Parathyroid adenoma (tissue), 2 donors: Measurements from ENCODE around the gene ARMC10.

Source experiments
- H2AFZ ChIP-seq: fragments of 300-600 bp; sonication (generic); one replicate; pipeline ENCODE4 v1.7.0; 2017; ENCODE audit warnings: antibody characterized with exemption, mild to moderate bottlenecking
- H3K27ac ChIP-seq: fragments of 300-600 bp; sonication (generic); one replicate; pipeline ENCODE4 v1.7.0; 2017
- H3K27me3 ChIP-seq: fragments of 300-600 bp; sonication (generic); one replicate; pipeline ENCODE4 v1.7.0; 2017; ENCODE audit warnings: low read length; ENCODE audit not compliant: control insufficient read depth, insufficient read depth
- H3K36me3 ChIP-seq: fragments of 300-600 bp; sonication (generic); one replicate; pipeline ENCODE4 v1.7.0; 2017; ENCODE audit warnings: low read length; ENCODE audit not compliant: control insufficient read depth, insufficient read depth
- H3K4me1 ChIP-seq: fragments of 300-600 bp; sonication (generic); one replicate; pipeline ENCODE4 v1.7.0; 2017; ENCODE audit warnings: control low read depth
- H3K4me2 ChIP-seq: fragments of 300-600 bp; sonication (generic); one replicate; pipeline ENCODE4 v1.7.0; 2017; ENCODE audit warnings: low read length
- H3K4me3 ChIP-seq: fragments of 300-600 bp; sonication (generic); one replicate; pipeline ENCODE4 v1.7.0; 2017; ENCODE audit warnings: low read depth, low read length
- H3K79me2 ChIP-seq: fragments of 300-600 bp; sonication (generic); one replicate; pipeline ENCODE4 v1.7.0; 2017; ENCODE audit warnings: control low read depth
- H3K9ac ChIP-seq: fragments of 300-600 bp; sonication (generic); one replicate; pipeline ENCODE4 v1.7.0; 2017; ENCODE audit warnings: mild to moderate bottlenecking
- H3K9me3 ChIP-seq: fragments of 300-600 bp; sonication (generic); one replicate; pipeline ENCODE4 v1.7.0; 2017; ENCODE audit warnings: low read length; ENCODE audit not compliant: control insufficient read depth
- TF ChIP-seq, protein P1 (sequence below): fragments of 300-600 bp; sonication (generic); IDR thresholded peaks from one replicate; pipeline ENCODE4 v1.7.0; 2017; ENCODE audit warnings: antibody characterized with exemption, mild to moderate bottlenecking
- donor health status: primary hyperparathyroidism.

ARMC10 gene

DNA sequence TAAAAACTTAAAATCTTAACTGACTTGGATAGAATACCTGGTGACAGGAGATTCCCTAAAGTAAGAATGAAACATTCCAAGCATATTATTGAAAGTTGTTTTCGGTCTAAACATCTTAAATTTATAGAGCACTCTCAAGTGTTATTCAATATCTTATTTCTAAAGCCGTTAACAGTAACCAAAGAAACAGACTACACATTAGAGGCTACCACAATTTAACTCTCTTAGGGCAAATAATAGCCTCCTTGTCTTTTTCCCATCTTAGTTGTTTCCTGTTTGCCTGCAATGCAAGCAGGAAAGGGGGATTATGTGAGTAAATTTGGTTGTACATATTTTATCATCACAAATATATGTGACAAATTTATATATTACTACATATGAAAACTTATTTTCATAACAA is 42.5 kb downstream of the ARMC10 start:
- no peak overlapping the region for H2AFZ ChIP-seq
- no peak overlapping the region for H3K27ac ChIP-seq
- no peaks in the 10 kb centered on the region for H3K27me3 ChIP-seq
- no peak overlapping the region for H3K4me2 ChIP-seq
- no peaks in the 10 kb centered on the region for H3K79me2 ChIP-seq
- H3K4me1 ChIP-seq, result no peaks in the 10 kb centered on the region
- H3K36me3 ChIP-seq, result no peaks in the 10 kb centered on the region
- H3K9me3 ChIP-seq, result no peaks in the 10 kb centered on the region
- TF ChIP-seq, protein P1, sequence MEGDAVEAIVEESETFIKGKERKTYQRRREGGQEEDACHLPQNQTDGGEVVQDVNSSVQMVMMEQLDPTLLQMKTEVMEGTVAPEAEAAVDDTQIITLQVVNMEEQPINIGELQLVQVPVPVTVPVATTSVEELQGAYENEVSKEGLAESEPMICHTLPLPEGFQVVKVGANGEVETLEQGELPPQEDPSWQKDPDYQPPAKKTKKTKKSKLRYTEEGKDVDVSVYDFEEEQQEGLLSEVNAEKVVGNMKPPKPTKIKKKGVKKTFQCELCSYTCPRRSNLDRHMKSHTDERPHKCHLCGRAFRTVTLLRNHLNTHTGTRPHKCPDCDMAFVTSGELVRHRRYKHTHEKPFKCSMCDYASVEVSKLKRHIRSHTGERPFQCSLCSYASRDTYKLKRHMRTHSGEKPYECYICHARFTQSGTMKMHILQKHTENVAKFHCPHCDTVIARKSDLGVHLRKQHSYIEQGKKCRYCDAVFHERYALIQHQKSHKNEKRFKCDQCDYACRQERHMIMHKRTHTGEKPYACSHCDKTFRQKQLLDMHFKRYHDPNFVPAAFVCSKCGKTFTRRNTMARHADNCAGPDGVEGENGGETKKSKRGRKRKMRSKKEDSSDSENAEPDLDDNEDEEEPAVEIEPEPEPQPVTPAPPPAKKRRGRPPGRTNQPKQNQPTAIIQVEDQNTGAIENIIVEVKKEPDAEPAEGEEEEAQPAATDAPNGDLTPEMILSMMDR, result no peak
- H3K9ac ChIP-seq, result no peak overlapping the region
- H3K4me3 ChIP-seq, result no peak overlapping the region

DNA sequence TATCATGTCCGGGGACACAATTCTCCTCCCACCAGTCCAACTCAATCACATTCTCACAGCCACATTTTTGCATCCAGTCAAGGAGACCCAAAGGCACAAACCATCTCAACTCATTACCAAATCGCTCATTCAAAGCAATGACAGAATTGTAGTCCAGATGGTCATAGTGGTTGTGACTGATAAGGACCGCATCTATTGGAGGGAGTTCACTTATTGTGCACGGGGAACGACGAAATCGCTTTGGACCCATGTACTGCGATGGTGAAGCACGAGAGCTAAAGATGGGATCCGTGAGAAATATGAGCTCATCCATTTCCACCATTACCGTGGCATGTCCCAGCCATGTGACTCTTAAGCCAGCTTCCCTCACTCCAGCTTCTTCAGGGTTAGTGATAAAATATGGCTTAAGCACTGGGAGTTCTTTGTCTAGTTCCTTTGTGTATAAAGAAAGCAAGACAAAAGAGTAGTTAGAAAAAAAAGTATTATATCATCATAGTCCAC is 44.9 kb downstream of the ARMC10 start:
- H3K79me2 ChIP-seq, result no peaks in the 10 kb centered on the region
- H3K4me3 ChIP-seq, result no peak overlapping the region
- no peak overlapping the region for H3K27ac ChIP-seq
- H3K4me2 ChIP-seq, result no peak overlapping the region
- H3K9me3 ChIP-seq, result no peaks in the 10 kb centered on the region
- no peaks in the 10 kb centered on the region for H3K4me1 ChIP-seq
- H3K27me3 ChIP-seq, result no peaks in the 10 kb centered on the region
- H3K36me3 ChIP-seq, result no peaks in the 10 kb centered on the region
- H3K9ac ChIP-seq, result no peak overlapping the region
- no peak overlapping the region for H2AFZ ChIP-seq
- TF ChIP-seq, protein P1, result no peak

DNA sequence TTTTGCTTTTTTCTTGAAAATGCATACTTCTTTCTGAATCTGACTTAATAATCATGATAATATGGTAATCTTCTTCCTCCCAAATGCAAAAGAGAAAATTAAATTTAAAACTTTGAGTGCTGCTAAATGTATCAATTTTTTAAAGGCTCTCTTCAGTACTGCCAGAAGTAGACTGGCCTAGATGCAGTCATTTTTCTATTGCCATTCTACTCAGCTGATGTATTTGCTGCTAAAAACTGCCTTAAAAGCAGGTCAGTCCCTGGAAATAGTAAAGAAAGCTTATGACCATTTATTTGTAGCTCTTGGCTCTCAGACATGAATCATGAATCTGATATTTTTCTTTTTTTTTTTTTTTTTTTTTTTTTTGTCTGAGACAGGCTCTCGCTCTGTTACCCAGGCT is 45.4 kb downstream of the ARMC10 start:
- no peaks in the 10 kb centered on the region for H3K36me3 ChIP-seq
- no peak overlapping the region for H3K9ac ChIP-seq
- H3K9me3 ChIP-seq, result no peaks in the 10 kb centered on the region
- TF ChIP-seq, protein P1, result no peak
- no peaks in the 10 kb centered on the region for H3K79me2 ChIP-seq
- H2AFZ ChIP-seq, result no peak overlapping the region
- H3K27me3 ChIP-seq, result no peaks in the 10 kb centered on the region
- H3K4me2 ChIP-seq, result no peak overlapping the region
- H3K4me1 ChIP-seq, result no peaks in the 10 kb centered on the region
- H3K27ac ChIP-seq, result no peak overlapping the region
- H3K4me3 ChIP-seq, result no peak overlapping the region

DNA sequence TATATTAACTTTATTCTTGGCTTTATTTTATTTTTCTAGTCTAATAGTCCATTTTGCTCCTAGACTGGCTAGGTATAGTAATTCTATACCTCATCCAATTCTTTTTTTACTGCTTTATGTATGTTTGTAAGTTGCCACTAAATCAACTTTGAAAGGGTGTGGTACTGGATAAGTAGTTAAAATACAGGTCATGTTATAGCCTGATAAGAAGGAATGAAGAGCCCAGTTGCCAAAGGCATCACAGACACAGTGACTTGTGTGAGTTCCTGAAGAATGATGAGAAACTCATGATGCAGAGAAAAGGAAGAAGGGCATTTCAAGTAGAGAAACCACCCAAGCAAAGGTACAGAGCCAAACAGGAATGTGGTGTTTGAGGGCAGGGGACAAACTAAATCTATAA is 46.7 kb downstream of the ARMC10 start:
- Histone ChIP-seq H3K4me2 (no peak overlapping the region), H3K4me3 (no peak overlapping the region), H3K79me2 (peaks cover 3% of the 10 kb centered on the region), H3K4me1 (no peaks in the 10 kb centered on the region), H2AFZ (no peak overlapping the region), H3K9ac (no peak overlapping the region), H3K36me3 (no peaks in the 10 kb centered on the region), H3K27ac (no peak overlapping the region), H3K27me3 (no peaks in the 10 kb centered on the region), H3K9me3 (no peaks in the 10 kb centered on the region)
- TF ChIP-seq, protein P1, result no peak

DNA sequence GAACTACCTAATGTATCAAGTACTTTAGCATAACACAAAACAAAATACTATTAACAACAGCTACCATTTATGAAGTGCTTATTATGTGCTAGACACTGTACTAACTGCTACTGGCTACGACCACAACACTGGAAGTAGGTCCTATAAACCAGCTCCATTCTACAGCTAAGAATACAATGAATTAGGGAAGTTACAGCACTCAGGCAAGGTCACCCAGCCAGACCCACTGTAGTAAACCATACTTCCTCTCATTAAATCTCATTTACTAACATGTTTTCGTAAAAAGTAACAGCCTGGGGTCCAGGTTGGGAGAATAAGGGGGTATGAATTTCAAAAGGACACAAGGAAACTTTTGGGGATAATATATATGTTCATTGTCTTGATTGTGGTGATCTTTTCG is 48.6 kb downstream of the ARMC10 start:
- Histone ChIP-seq H3K9ac (no peak overlapping the region), H3K4me1 (no peaks in the 10 kb centered on the region), H3K27me3 (no peaks in the 10 kb centered on the region), H3K9me3 (no peaks in the 10 kb centered on the region), H3K36me3 (no peaks in the 10 kb centered on the region), H3K27ac (no peak overlapping the region), H2AFZ (no peak overlapping the region), H3K79me2 (peaks cover 7% of the 10 kb centered on the region), H3K4me2 (no peak overlapping the region), H3K4me3 (no peak overlapping the region)
- TF ChIP-seq, protein P1, result no peak
